WI38 (cell line): ENCODE results near the gene LAMA5.

Experiments used
- H3K4me3 ChIP-seq: 2 replicates; pipeline ENCODE4 v1.5.1; 2011; ENCODE audit warnings: low read depth, mild to moderate bottlenecking, control low read depth, low read length
- CTCF ChIP-seq: IDR thresholded peaks from 2 replicates; pipeline ENCODE4 v1.5.1; 2012; ENCODE audit warnings: low read depth, mild to moderate bottlenecking, control low read depth, low read length

The LAMA5 gene

GRCh38 chr20:62289898-62290297, 77.2 kb downstream of the LAMA5 start:
- no peak overlapping the region for H3K4me3 ChIP-seq
- TF ChIP-seq CTCF = no peak

- TF ChIP-seq CTCF = no peak
- no peak overlapping the region for H3K4me3 ChIP-seq
Measured at GRCh38 chr20:62289131-62289530, 78.0 kb downstream of the LAMA5 start.

- no peak overlapping the region for H3K4me3 ChIP-seq
- TF ChIP-seq CTCF = no peak
Measured at GRCh38 chr20:62288535-62289105, 78.5 kb downstream of the LAMA5 start.

GRCh38 chr20:62287759-62288534, 79.2 kb downstream of the LAMA5 start:
- TF ChIP-seq CTCF = no peak
- H3K4me3 ChIP-seq = no peak overlapping the region

- no peak overlapping the region for H3K4me3 ChIP-seq
- no peak for TF ChIP-seq CTCF
Measured at GRCh38 chr20:62287129-62287528, 80.0 kb downstream of the LAMA5 start.

- TF ChIP-seq CTCF = no peak
- no peak overlapping the region for H3K4me3 ChIP-seq
Measured at GRCh38 chr20:62286493-62287064, 80.5 kb downstream of the LAMA5 start.

GRCh38 chr20:62285722-62286121, 81.4 kb downstream of the LAMA5 start:
- TF ChIP-seq CTCF = no peak
- H3K4me3 ChIP-seq = no peak overlapping the region
